ENCODE data around the gene ZNF142. TPM values are rescaled to one million over a fixed set of nuclear protein-coding genes. Genes with fewer than 3 reads are reported as not detected.

The ZNF142 gene
- total RNA-seq, 1 donor from 2014 or later: 79.7 TPM

GRCh38 chr2:218648088-218648786 lies 11.2 kb downstream of the ZNF142 start:
- no peaks in the 10 kb centered on the region for H3K4me1 ChIP-seq
- no peaks in the 10 kb centered on the region for H3K27me3 ChIP-seq
- H3K4me3 ChIP-seq: no peak overlapping the region
- H3K36me3 ChIP-seq: peaks cover 94 to 95% of the 10 kb centered on the region in 2 donors
- peak; percentile 54 to 67 (median 63) for TF ChIP-seq CTCF (IDR thresholded peaks at IDR 0.05)
- intact Hi-C loops (cut with DNase I): no loop called here
- DNase-seq (ENCODE audit: low spot score in 2 of 2): peak in 1 of 2 donors; percentile 72
- no peaks in the 10 kb centered on the region for H3K9me3 ChIP-seq
- H3K27ac ChIP-seq: no peak overlapping the region

DNA sequence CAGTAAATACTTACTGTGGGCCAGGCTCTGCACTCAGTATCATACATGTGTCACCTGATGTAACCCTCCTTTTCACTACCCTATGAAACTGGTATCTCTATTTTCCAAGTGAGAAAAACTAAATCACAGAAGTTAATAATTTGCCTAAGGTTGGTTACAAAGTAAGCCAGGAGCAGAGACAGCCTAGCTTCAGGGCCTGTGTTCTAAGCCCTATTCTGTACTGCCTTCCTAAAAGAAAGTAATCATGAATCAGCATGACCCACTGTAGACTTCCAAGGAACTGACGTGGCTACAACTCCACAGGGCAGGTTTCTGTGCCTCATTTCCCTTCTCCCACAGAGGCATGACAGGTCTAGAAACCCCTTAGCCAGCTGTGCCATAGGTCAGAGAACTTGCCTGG lies 14.3 kb downstream of the ZNF142 start:
- Histone ChIP-seq H3K4me3 (no peak overlapping the region), H3K27ac (no peak overlapping the region), H3K4me1 (no peaks in the 10 kb centered on the region), H3K9me3 (no peaks in the 10 kb centered on the region), H3K27me3 (no peaks in the 10 kb centered on the region), H3K36me3 (peaks cover 92 to 96% of the 10 kb centered on the region in 2 donors)
- no peak for TF ChIP-seq CTCF (IDR thresholded peaks at IDR 0.05)
- no peak for DNase-seq (ENCODE audit: low spot score in 2 of 2)
- intact Hi-C loops (cut with DNase I): no loop called here

DNA sequence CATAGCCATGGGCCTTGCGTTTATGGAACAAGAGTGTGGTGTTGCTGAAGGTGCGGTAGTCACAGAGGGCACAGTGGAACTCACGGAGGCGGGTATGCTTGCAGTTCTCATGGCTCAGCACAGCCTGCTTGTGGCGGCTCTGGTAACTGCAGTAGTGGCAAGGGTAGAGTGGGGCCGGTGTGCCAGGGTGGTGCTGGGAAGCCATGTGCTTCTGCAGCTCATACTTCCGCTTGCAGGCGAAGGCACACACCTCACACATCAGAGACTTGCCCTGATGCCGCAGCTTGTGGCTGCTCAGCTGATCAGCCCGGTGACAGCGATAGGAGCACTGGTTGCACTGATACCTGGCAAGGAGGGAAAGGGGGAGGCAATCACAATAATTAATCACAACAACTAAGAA lies 14.7 kb downstream of the ZNF142 start:
- DNase-seq (ENCODE audit: low spot score in 2 of 2): no peak
- H3K27me3 ChIP-seq: no peaks in the 10 kb centered on the region
- no peak overlapping the region for H3K27ac ChIP-seq
- intact Hi-C loops (cut with DNase I): no loop called here
- no peaks in the 10 kb centered on the region for H3K9me3 ChIP-seq
- TF ChIP-seq CTCF (IDR thresholded peaks at IDR 0.05): no peak
- peaks cover 91 to 95% of the 10 kb centered on the region in 2 donors for H3K36me3 ChIP-seq
- no peaks in the 10 kb centered on the region for H3K4me1 ChIP-seq
- H3K4me3 ChIP-seq: no peak overlapping the region

DNA sequence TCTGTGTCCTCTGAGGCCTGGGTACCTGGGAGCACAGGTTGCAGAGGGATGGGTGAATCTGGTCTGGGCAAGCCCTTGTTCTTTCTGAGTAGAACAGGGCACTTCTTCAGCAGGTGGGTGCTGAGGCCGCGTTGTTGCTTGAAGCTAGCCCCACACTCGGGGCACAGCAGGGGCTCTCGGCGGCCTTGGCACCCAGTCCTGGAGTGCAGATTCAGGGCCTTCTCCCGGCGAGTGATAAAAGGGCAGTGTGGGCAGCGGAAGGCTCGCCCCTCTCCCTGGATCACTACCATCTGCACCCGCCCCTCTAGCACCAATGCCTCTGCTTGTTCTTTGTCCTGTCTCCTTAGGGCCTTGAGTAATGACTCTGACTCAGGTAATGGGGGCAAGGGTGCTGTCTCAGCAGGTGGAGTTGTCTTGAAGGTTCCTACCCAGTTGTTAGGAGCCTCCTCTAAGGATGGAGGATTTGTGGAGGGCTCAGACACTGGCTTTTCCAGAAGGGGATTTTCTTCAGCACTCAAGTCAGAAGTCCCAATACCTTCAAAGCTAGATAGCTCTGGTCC lies 15.6 kb downstream of the ZNF142 start:
- intact Hi-C loops (cut with DNase I): no loop called here
- no peaks in the 10 kb centered on the region for H3K27me3 ChIP-seq
- H3K4me1 ChIP-seq: no peaks in the 10 kb centered on the region
- H3K4me3 ChIP-seq: no peak overlapping the region
- H3K27ac ChIP-seq: no peak overlapping the region
- H3K9me3 ChIP-seq: no peaks in the 10 kb centered on the region
- no peak for TF ChIP-seq CTCF (IDR thresholded peaks at IDR 0.05)
- H3K36me3 ChIP-seq: peaks cover 92 to 95% of the 10 kb centered on the region in 2 donors
- DNase-seq (ENCODE audit: low spot score in 2 of 2): no peak

DNA sequence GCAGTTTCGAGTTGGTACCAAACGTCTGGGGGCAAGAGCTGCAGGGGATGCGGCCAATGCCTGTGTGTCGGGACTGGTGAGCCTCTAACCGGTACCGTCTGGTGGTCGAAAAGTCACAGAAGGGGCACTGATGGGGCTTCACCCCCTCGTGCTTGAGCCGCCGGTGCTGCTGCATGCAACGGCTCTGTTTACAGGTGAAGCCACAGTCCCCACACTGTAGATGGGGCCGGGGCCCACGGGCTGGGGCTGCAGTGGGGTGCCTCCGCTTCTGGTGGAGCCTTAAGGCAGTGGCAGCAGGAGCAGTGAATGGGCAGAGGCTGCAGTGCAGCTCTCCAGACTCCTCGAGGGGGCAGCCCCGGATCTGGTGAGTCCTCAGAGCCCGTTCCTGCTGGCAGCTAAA lies 16.6 kb downstream of the ZNF142 start:
- H3K4me1 ChIP-seq: no peaks in the 10 kb centered on the region
- no peak overlapping the region for H3K27ac ChIP-seq
- H3K4me3 ChIP-seq: no peak overlapping the region
- no peaks in the 10 kb centered on the region for H3K27me3 ChIP-seq
- no peak for TF ChIP-seq CTCF (IDR thresholded peaks at IDR 0.05)
- no peak for DNase-seq (ENCODE audit: low spot score in 2 of 2)
- peaks cover 92 to 95% of the 10 kb centered on the region in 2 donors for H3K36me3 ChIP-seq
- no peaks in the 10 kb centered on the region for H3K9me3 ChIP-seq
- intact Hi-C loops (cut with DNase I): no loop called here
